A549 (cell line): ENCODE data around the gene ITGBL1.

Source experiments
- BHLHE40 ChIP-seq: IDR thresholded peaks from 2 replicates; pipeline ENCODE4 v1.6.1; 2012; ENCODE audit warnings: low read depth, low read length, inconsistent platforms
- CHD4 ChIP-seq: fragments of 200-600 bp; sonication (generic); IDR thresholded peaks from 2 replicates; pipeline ENCODE4 v1.6.1; 2016; ENCODE audit warnings: antibody characterized with exemption, mild to moderate bottlenecking, borderline replicate concordance
- EP300 ChIP-seq, 2 experiments: fragments of >200 bp; sonication (Bioruptor Twin); formaldehyde crosslinking; IDR thresholded peaks; 2 replicates in 1 of 2; 3 replicates in 1 of 2; pipeline ENCODE4 v1.6.1; 2016 to 2017
- MYC ChIP-seq: IDR thresholded peaks from 2 replicates; pipeline ENCODE4 v1.6.1; 2012; ENCODE audit warnings: mild to moderate bottlenecking, inconsistent platforms, low read length, improper control_type of control experiment, borderline replicate concordance
- POLR2A ChIP-seq: IDR thresholded peaks from 2 replicates; pipeline ENCODE4 v1.6.1; 2012; ENCODE audit warnings: mild to moderate bottlenecking, low read length
- RFX5 ChIP-seq: fragments of 450-650 bp; IDR thresholded peaks from 2 replicates; pipeline ENCODE4 v1.7.1; 2014; ENCODE audit warnings: antibody characterized with exemption, mild to moderate bottlenecking, moderate library complexity
- TP53 ChIP-seq: fragments of 250-450 bp; sonication (Bioruptor Pico); IDR thresholded peaks from 2 replicates; pipeline ENCODE4 v1.5.0; 2021; ENCODE audit warnings: mild to moderate bottlenecking, moderate library complexity
- TF ChIP-seq, protein P1 (sequence below): fragments of >200 bp; sonication (Bioruptor Twin); formaldehyde crosslinking; IDR thresholded peaks from 3 replicates; pipeline ENCODE4 v1.5.1; 2016

DNA sequence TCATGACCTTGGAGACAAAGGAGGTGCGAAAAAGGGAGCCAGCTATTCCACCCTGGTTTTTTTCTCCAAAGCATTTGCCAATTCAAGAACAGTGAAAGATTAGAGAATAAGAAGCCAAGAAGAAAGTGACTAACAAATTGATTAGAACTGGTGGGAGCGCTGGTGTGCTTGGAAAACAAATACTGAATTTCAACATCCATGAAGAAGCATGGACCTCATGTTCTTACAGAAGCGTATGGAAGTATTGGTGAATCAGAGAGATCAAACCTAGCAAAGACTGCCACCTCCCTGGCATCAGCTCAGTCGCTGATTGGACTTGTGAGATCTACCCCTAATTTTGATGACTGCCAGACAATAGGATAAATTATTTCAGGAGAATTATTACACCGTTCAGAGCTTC is 195.3 kb downstream of the ITGBL1 start:
- no peak for TF ChIP-seq CHD4
- TF ChIP-seq TP53 = no peak
- TF ChIP-seq BHLHE40 = no peak
- TF ChIP-seq, protein P1, sequence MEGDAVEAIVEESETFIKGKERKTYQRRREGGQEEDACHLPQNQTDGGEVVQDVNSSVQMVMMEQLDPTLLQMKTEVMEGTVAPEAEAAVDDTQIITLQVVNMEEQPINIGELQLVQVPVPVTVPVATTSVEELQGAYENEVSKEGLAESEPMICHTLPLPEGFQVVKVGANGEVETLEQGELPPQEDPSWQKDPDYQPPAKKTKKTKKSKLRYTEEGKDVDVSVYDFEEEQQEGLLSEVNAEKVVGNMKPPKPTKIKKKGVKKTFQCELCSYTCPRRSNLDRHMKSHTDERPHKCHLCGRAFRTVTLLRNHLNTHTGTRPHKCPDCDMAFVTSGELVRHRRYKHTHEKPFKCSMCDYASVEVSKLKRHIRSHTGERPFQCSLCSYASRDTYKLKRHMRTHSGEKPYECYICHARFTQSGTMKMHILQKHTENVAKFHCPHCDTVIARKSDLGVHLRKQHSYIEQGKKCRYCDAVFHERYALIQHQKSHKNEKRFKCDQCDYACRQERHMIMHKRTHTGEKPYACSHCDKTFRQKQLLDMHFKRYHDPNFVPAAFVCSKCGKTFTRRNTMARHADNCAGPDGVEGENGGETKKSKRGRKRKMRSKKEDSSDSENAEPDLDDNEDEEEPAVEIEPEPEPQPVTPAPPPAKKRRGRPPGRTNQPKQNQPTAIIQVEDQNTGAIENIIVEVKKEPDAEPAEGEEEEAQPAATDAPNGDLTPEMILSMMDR = no peak
- no peak for TF ChIP-seq EP300 (IDR thresholded peaks at IDR 0.05)
- no peak for TF ChIP-seq MYC
- TF ChIP-seq POLR2A = no peak
- TF ChIP-seq RFX5 = no peak
